ENCODE results near the gene PAX5.

The PAX5 gene

DNA sequence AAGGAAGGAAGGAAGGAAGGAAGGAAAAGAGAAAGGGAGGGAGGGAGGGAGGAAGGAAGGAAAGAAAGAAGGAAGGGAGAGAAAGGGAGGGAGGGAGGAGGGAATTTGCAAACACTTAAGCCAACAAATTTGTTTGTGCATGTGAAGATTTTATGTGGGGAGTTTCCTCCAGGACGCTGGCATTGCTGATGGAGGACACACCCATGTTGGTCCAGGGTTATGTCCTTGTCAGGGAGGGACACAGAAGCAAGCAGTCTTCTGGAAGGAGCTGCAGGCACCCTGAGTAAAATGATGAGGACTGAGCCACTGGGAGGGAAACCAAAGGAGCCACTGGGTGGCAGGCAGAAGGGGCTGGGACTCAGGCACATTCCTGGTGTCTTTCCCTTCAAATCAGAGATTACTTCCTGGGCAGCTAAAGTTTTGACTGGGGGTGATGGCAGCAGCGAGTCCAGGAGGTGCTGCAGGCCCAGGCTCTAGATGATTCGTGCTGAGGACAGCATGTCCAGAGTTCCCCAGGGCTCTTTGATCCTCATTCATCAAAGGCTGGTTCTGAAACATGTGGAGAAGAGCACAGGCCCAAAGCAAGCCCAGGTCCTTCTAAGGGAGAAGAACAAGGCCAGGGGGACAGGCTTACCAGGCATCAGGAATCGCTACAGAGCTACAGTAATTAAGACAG lies 109.2 kb downstream of the PAX5 start:
- DNase-seq = no peak

DNA sequence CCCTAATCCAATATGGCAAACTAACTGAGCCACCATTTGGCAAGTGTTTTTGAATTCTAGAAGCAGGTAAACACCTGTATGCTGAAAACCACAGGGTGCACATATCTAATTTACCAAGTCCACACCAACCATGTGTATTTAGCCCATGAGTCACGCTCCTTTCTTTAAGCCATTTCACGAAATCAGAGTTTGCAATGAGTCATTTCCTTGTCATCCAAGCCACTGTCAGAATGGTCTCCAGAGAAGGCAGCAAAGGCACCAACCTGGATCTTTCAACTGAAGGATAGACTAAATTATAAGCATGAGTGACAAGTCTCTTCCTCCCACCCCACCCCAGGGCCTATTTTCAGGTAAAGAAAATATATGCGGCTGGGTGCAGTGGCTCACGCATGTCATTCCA lies 110.0 kb downstream of the PAX5 start:
- DNase-seq = peak; percentile 65

DNA sequence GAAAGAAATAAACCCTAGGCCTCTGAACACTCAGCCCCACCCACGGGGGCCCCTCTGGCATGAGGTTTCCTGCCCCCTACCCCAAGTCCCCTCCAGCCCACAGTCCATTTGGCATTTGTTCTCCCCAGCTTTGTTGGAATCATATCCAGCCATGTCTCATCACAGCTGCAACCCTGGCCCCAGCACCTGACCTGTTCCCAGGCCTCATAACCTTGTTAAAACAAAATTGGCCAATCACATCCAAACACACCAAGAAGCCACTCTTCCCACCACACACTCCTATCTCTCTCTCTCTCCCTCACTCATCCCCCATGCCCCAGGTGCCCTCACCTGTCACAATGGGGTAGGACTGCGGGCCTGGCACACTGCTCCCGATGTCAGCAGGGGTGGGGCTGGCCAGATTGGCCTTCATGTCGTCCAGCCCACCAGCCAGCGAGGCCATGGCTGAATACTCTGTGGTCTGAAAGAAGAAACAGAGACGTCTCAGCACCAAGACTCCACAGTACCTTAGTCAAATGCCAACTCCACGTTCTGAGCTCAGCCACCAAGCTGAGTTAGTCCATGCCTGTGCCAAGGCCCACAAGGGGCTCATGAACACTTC lies 110.9 kb downstream of the PAX5 start:
- no peak for DNase-seq

DNA sequence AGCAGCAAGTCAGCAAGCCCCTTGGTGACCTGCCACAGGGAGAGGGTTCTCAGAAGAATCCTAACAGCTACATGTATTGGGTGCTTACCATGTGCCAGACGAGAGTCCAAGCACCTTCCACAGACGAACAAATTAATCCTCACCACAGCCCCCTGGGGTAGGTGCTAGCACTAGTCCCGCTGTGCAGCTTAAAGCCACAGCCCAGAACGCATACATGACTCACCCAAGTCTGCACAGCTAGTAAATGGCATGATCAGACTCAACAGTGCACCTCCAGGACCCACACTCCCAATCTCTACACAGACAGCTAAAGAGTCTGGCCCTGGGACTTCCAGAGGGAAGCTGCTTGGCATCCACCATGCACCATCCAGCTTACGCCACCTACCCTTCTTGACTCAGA lies 111.5 kb downstream of the PAX5 start:
- DNase-seq = no peak

DNA sequence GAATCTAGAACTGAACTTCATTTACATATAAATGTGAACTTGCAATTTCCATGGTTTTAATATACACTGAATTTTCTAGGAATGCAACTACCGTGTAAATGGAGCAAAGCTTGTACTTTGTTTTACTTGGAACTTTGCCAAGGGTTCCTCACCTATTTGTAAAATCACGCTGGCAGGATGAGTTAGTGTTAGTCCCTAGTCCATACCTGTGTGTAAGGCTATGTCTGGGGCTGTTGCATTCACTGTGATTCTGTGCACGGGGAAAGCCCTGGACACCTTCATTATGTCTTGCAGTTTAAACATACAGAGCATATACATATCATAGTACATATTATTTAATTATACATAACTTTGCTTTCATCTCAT lies 119.9 kb downstream of the PAX5 start:
- no peak for DNase-seq

DNA sequence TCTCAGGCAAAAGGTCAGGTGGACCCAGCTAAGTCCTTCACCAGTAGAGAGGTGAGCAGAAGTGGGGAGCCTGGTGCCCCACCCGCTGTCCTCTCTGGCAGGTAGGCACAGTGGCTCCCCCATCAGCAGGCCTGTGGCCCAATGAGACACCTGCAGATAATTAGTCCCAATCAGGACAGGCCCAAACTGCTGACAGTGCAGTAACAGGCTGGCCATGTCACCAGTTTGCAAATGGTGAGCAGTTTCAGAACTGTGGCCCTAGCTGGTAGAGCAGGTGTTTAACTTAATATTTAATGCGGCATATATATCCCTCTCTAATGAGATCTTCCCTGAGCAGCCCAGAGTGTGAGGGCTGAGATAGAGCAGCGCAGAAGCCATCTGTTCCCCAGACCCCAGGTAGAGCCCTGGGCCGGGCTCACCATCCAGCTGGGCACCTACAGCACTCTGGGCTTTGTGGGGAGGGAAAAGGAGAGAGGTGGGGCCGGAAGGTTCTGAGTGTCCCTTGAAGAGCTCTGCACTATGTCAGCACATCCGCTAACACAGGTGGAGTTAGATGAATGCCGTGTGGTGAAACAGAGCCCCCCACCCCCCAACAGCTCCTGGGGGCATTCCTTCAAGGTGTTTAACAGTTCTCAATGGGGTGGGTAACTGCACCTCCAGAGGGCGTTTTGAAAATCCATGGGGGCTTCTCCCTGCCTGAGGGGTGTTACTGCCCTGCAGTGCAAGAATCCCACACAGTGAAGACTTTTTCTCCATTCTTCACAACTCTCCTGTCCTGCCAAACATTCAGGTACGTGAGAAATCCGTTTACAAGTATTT lies 120.5 kb downstream of the PAX5 start:
- no peak for DNase-seq

DNA sequence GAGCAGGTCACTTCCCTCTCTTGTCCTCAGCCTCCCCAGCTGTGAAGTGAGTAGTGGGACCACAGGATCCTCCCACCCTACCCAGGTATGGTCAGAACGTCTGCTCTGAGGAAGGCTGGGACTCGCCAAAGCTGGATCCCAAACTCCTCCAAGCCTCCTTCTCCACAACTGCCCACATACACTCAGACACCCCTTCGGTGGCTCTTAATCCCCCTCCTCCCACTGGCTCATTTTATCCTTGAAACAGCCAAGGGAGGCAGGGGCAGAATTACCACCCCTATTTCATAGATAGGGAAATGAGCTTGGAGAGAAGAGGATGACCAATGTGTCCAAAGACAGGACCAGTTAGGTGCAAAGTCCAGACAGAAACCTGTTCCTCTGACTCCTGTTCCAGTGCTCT lies 121.4 kb downstream of the PAX5 start:
- no peak for DNase-seq

DNA sequence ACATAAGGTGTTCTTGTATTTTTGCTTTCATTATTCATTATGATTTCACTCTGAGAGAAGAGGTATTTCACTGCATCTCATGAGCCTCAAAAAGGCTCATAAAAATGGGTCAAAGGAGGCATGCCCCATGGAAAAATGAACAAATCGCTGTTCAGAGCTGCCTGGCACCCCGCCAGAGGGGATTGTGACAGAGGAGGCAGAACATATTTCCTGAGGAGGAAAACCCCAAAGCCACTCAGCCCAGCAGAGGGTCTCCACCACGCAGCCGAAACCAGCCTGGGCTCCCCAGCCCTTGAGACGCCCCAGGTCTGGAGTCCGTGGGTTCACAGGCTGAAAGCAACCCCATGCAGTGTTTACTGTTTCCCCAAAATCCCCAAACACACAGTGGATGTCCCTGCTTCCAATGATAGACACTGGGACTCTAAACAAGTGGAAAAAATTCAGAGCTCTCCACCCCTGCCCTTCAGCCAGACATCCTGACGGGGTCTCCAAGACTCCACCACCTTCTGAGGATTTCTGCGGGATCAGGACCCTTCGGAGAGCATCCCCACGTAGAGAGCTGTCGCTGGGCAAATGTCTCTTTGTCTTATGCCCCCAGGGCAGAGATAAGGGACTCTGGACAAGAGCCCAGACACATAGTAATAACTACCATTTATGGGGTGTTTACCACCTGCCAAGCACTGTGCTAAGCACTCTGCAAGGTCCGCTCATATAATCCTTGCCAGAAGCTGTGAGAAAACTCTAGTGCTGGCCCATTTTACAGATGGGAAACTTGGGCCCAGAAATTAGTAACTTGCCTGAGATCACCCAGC lies 122.3 kb downstream of the PAX5 start:
- DNase-seq = no peak

DNA sequence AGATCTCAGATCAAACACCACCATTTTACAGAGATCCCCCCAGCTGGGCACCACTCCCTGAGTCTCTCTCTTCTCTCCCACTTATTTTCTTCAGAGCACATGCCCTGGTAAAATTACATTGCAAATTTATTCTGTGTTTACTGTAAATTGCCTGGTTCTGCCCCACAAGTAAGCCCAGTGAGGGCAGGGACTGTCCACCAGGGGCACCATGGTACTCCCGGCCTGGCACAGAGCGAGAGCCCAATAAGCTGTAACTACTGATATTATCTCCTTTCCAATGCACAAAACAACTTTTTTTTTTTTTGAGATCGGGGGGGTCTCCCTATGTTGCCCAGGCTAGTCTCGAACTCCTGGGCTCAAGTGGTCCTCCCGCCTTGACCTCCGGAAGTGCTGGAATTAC lies 123.0 kb downstream of the PAX5 start:
- DNase-seq = no peak

DNA sequence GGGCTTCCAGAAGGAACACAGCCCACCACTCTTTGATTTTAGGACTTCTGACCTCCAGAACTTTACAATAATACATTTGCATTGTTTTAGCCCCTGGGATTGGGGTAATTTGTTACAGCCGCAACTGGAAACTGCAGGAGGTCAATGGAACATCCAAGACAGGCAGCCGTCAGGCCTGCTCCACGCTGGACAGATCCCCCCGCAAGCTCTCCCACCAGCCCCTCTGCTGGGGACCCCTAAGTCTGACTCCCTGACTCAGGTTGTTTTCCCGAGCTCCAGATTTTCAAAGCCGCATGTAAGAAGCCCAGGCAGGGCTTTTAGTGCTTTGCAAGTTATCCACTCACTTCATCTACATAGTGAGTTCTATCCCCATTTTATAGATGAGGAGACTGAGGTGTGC lies 127.6 kb downstream of the PAX5 start:
- no peak for DNase-seq

DNA sequence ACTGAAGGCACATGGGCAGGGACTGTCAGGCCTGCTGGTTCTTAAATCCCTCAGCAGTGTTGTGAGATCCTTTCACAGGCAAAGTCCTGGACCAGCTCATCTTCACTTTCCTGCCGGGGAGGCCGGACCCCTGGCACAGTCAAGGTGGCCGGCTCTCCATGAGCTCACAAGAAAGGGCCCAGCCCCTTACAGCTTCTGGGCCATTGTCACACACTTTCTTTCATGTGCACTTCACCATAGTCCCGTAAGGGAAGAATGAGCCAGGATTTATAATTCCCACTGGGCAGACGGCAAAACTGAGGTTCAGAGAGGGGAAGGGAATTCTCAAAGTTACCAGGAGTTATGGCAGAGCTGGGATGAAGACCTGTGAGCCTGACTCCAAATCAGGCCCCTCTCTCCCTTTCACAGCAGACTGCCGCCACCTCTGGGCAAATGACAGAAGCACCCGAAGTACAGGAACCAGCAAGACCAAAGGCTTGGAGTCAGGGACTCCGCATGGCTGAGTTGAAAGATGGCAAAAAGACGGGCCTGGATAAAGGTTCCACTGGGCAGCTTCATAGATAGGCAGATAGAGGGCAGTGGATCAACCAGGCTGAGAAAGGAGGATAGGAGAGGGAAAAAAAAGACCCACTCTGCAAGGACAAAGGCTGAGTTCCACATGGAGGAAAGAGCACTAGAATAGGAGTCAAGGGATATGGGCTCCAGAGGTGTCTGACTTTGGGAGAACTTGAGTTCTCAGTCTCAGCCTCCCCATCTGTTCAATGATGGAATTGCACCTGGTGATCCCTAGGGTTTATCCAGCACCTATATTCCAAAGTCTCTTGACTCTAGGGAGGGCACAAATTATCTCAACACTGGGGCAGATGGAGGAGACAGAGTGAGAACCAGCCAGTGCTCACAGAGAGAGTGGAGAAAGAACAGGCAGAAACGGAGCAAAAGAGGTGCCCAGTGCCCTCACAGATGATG lies 128.7 kb downstream of the PAX5 start:
- no peak for DNase-seq

DNA sequence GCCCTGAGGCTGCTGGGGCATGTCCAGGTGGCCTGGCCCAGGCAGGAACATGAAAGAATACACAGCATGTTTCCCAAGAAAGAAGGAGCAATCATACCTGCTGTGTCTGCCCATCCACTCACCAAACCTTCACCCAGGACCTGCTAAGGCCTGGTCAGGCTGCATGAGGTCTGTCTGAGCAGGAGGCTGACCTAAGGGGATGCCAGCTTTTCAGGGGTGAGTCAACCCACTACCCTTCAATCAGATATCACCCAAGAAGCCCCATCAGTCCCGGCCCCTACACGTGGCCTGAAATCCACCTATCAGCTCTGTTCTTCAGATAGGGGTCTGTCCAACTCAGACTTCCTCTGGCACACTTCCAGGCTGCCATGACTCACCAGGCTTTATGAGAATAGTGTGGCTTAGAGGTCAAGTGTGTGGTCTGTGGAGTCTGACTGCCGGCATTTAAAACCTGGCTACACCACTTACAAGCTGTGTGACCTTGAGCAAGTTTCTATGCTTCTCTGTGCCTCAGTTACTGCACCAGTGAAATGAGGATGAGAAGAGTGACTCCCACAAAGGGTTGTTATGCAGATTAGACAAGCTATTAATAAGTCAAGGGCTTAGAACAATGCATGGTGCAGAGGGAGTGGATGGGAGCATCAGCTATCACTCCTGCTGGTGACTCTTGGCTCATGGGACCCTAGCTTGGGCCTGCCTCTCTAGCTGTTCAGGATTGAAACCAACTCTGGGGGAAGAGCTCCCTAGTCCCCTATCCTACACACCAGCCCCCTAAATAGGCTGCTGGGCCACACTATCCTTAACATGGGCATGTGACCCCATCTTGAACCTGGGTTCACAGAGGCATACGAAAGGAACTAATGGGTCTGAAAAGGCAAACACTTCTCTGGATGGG lies 130.3 kb downstream of the PAX5 start:
- DNase-seq = peak; percentile 84

DNA sequence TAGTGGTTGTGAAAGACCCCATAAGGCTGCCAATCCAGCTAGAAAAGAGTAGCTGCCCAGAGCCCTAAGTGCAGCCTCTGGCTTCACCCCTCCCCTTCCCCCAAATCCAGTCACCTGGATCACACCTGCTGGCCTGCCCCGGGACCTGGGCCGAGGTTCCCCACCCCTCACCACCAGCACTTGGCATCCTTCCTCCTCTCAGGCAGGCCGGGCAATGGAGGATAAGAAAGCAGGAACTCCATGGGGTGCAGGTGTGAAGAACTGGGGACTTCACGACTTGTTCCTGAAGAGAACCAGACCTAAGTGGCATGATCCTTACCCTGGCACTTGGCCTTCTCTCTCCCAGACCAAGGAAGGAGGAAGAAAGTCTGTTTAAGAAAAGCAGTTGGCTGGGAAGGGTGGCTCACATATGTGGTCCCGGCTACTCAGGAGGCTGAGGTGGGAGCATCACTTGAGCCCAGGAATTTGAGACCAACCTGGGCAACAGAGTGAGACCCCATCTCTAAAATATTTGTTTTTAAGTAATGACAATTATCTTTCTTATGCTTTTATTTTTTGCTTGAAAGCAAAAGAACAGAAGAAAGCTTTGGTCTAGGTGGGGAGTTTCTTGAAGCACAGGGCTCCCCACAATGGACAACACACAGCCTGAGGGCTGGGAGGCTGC lies 131.1 kb downstream of the PAX5 start:
- DNase-seq = no peak

DNA sequence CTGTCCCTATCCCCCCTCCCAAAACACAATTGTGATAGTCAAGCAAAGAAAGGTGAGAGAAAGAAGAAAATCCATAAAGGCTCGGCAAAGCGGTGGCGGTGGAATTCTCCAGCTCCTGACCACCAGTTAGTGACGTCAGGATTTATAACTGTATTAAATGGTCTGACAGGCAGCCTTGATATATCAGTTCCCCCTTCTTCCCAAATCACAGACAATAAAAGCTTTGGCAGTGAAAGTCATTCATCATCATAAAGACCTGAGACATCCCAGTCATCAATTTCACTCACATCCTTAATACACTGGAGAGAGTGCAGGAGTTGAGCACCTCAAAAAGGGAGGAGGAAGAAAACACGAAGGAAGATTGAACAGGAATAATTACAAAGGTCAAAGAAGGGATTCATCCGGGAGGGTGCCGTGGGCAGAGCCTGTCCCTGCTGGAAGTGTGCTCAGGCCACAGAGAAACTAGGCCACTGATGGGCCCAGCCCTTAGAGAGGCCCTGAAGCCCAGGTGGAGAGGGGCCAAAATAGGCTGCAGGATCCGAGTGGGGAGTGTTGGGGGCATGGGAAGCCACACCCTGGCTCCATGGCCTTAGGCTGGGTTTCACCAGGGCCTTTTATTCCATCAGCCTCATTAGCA lies 131.9 kb downstream of the PAX5 start:
- DNase-seq = no peak

DNA sequence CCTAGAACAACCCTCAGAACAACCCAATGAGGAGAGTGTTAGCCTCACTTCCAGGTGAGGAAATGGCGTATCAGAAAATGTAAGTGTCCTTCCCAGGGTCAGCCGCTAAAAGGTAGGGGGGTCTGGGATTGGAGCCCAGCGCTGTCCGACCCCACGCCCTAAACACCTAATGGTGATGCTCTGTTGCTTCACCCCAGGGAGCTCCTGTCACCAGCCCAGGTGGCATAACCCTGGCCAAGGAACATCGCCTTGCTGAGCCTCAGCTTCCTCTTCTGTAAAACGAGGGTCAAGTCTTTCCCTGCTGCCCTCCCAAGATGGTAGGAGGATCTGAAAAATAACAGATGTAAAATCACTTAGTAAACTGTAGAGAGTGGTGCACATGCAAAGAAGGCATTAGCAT lies 132.5 kb downstream of the PAX5 start:
- no peak for DNase-seq

DNA sequence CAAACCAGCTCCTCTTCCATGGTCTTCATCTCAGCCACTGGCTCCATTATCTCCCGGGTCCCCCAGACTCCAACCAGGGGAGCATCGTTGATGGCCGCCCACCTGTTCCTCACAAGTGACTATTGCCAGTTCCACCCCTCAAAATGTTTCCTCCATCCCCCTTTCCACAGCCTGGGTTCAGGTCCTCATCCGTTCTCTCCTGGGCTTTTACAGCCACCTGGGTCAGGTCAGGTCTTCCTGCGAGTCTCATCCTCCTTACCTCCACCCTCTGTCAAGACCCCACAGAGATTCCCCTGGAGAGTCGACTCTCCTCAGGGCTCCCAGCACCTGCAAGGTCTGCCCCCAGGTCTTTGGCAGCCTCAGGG lies 133.2 kb downstream of the PAX5 start:
- no peak for DNase-seq

DNA sequence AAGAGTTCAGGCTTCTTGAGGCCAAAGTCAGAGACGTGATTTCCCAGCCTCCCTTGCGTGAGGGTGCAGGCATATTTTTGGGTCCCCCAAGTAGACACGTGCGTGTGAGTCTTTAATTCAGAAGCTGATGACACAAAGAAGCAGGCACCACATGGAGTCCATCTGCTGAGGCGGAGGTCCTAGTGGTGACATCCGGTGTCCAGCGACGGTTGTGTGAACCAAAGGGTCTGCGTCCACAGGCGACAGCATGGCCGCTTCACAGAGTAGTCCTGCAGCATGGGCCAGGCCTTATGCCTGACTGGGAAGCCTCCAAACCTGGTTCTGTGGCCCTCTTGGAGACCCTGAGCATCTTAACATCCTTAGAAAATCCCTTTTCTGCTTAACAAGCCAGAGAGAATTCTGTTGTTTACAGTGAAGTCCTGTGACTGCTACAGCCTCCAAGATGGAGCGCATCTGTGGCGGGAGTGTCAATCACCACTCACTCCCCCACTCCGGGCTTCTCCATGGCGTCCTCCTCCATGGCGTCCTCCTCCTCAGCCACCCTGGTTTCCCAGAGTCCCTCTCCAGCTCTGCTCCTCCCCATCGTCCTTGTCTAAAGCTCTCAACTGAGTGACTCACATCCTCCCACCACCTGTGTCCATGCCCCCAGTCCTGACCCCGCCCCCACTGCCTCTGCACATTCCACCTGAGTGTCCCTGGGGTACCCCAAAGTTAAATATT lies 133.8 kb downstream of the PAX5 start:
- DNase-seq = no peak

DNA sequence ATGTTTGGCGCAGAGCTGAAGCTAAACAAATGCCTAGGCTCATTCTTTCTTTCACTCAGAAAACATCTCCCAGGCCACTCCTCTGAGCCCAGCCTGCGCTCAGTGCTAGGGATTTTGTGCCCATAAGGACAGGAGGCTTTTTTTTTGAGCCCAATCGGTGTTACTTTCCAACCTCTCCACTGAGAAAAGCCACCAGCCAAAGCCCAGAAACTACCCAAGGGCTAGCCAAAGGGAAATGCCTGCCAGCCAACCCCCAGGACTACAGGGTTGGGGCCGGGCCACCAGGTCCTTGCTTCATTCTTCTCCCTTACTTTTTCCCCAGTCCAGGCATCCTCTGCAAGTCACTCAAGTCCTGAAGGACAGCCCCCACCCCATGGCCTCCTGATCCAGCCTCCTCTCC lies 134.7 kb downstream of the PAX5 start:
- DNase-seq = no peak

DNA sequence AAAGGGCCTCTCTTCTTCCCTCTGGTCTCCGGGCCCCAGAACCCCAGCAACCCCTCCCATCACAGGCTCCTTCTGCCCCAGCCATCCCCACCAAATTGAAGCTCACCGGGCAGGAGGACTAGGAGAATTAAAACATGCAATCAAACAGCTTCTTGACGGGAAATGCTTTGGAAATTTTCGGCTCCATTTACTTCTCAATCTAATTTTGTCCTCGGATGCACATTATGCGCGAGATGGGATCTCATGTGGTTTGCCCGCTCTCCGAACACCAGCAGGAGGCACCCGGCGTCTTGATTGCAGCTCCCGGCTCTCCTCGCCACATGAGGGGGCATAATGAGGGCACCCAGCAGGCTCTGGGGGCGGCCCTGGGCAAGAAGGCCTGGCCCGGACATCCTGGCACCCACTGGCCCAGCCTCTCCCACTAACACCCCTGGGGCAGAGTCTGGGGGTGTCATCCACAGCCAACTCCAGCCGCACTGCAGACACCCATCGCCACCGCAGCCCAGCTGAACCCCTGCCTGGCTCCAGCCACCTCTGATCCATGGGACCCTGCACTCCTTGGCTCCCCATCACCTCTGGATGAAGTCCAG lies 135.5 kb downstream of the PAX5 start:
- no peak for DNase-seq
